GM12878 (cell line): ENCODE results near the gene MAB21L4. TPM values are rescaled to one million over a fixed set of nuclear protein-coding genes. Genes with fewer than 3 reads are reported as not detected.

ENCODE experiments used
- ATAC-seq: fragments of 200-7000 bp; cut with Tn5 transposase; 3 replicates; pipeline ENCODE4 v1.9.1; 2020; ENCODE audit warnings: mild to moderate bottlenecking, moderate library complexity
- BruUV-seq: library from RNA; stranded (reverse); fragments of 400-500 nt; replicated peaks from 2 replicates; lab custom pipeline; 2021; lab: Mats Ljungman, UMichigan
- CTCF ChIA-PET: fragments of 300-600 bp; sonication (Branson Sonifier 250); formaldehyde crosslinking; extraction: SDS; loops from one replicate; lab custom pipeline; 2021; ENCODE audit warnings: inconsistent platforms; lab: Yijun Ruan, JAX
- POLR2A ChIA-PET: fragments of 350-600 bp; formaldehyde crosslinking; extraction: SDS; loops from one replicate; lab custom pipeline; 2021; ENCODE audit warnings: inconsistent platforms; lab: Charles Lee
- RAD21 ChIA-PET: fragments of 300-600 bp; sonication (Branson Sonifier 250); formaldehyde crosslinking; loops from one replicate; lab custom pipeline; 2023; ENCODE audit warnings: antibody characterized with exemption; ENCODE audit not compliant: unreplicated experiment; lab: Charles Lee
- SMC1A ChIA-PET: fragments of 300-600 bp; sonication (Branson Sonifier 250); formaldehyde crosslinking; loops from one replicate; lab custom pipeline; 2023; ENCODE audit not compliant: unreplicated experiment, uncharacterized antibody; lab: Charles Lee
- DNase-seq: peaks from one replicate; pipeline ENCODE4 v3.0.0-alpha.2; 2011; ENCODE audit warnings: low read depth, low spot score
- FAIRE-seq: peaks from 3 replicates; lab custom pipeline; 2011; peaks lifted over from hg19 to GRCh38; lab: Jason Lieb, UNC
- H2AFZ ChIP-seq: 2 replicates; pipeline ENCODE4 v1.6.0; 2011; ENCODE audit warnings: low read depth, low read length, control low read depth; ENCODE audit not compliant: control insufficient read depth
- H3K27ac ChIP-seq: 2 replicates; pipeline ENCODE4 v1.5.1; 2011; ENCODE audit warnings: control low read depth; ENCODE audit not compliant: control insufficient read depth, insufficient read depth
- H3K27me3 ChIP-seq, 2 experiments: replicated peaks in 1 of 2; 2 replicates each; pipeline versions ENCODE4 v1.6.0 to v1.6.1; 2011; ENCODE audit warnings: low read length in 1 of 2; ENCODE audit not compliant: control insufficient read depth in 2 of 2, insufficient read depth in 2 of 2
- H3K36me3 ChIP-seq, 2 experiments: 2 replicates each; pipeline ENCODE4 v1.5.1; 2011; ENCODE audit warnings: low read length in 1 of 2; ENCODE audit not compliant: control insufficient read depth in 2 of 2, insufficient read depth in 2 of 2
- H3K4me1 ChIP-seq: 2 replicates; pipeline ENCODE4 v1.6.1; 2011; ENCODE audit warnings: mild to moderate bottlenecking, low read length, moderate library complexity, mixed read lengths; ENCODE audit not compliant: control insufficient read depth, insufficient read depth
- H3K4me2 ChIP-seq: 2 replicates; pipeline ENCODE4 v1.6.0; 2011; ENCODE audit warnings: control low read depth; ENCODE audit not compliant: control insufficient read depth, insufficient read depth
- H3K4me3 ChIP-seq: fragments of 200-600 bp; sonication (generic); 2 replicates; pipeline ENCODE4 v1.5.1; 2016
- H3K79me2 ChIP-seq: 2 replicates; pipeline ENCODE4 v1.6.0; 2011; ENCODE audit warnings: low read length; ENCODE audit not compliant: control insufficient read depth, insufficient read depth
- H3K9ac ChIP-seq: 2 replicates; pipeline ENCODE4 v1.8.0; 2011; ENCODE audit warnings: low read length, control low read depth, mixed read lengths; ENCODE audit not compliant: control insufficient read depth, insufficient read depth
- H3K9me3 ChIP-seq: replicated peaks from 3 replicates; pipeline ENCODE4 v1.5.1; 2011; ENCODE audit warnings: mild to moderate bottlenecking, low read length; ENCODE audit not compliant: control insufficient read depth, insufficient read depth
- H4K20me1 ChIP-seq: 2 replicates; pipeline ENCODE4 v1.6.0; 2011; ENCODE audit not compliant: control insufficient read depth, insufficient read depth
- BCLAF1 ChIP-seq: fragments of 450-650 bp; IDR thresholded peaks from 2 replicates; pipeline ENCODE4 v1.6.1; 2017; ENCODE audit warnings: antibody characterized with exemption, mild to moderate bottlenecking, moderate library complexity
- BMI1 ChIP-seq: fragments of 450-650 bp; IDR thresholded peaks from 2 replicates; pipeline ENCODE4 v1.6.1; 2016; ENCODE audit warnings: mild to moderate bottlenecking, moderate library complexity, borderline replicate concordance
- EED ChIP-seq: sonication (generic); IDR thresholded peaks from 2 replicates; pipeline ENCODE4 v1.6.1; 2016; ENCODE audit warnings: antibody characterized with exemption, low read depth
- EGR1 ChIP-seq, 2 experiments: IDR thresholded peaks; 1 replicate in 1 of 2; 2 replicates in 1 of 2; pipeline ENCODE4 v1.6.1; 2011 to 2012; ENCODE audit warnings: low read depth in 2 of 2, low read length in 2 of 2, borderline replicate concordance in 1 of 2, mild to moderate bottlenecking in 1 of 2, moderate library complexity in 1 of 2
- ESRRA ChIP-seq: IDR thresholded peaks from 2 replicates; pipeline ENCODE4 v1.6.1; 2012; ENCODE audit warnings: mild to moderate bottlenecking, low read length, improper control_type of control experiment
- FOXK2 ChIP-seq: fragments of 450-650 bp; IDR thresholded peaks from 2 replicates; pipeline ENCODE4 v1.6.1; 2017; ENCODE audit warnings: mild to moderate bottlenecking, moderate library complexity
- HDAC2 ChIP-seq: fragments of 200-600 bp; sonication (generic); IDR thresholded peaks from 2 replicates; pipeline ENCODE4 v1.6.1; 2017
- KLF5 ChIP-seq: fragments of 450-650 bp; IDR thresholded peaks from 2 replicates; pipeline ENCODE4 v1.6.1; 2014; ENCODE audit warnings: mild to moderate bottlenecking; ENCODE audit not compliant: partially characterized antibody
- MLLT1 ChIP-seq: fragments of 450-650 bp; IDR thresholded peaks from 2 replicates; pipeline ENCODE4 v1.6.1; 2016; ENCODE audit warnings: mild to moderate bottlenecking
- MXI1 ChIP-seq: fragments of 150-350 bp; IDR thresholded peaks from 2 replicates; pipeline ENCODE4 v1.6.1; 2011; ENCODE audit warnings: low read depth, mild to moderate bottlenecking, inconsistent platforms, low read length, improper control_type of control experiment
- NFYB ChIP-seq: IDR thresholded peaks from 2 replicates; pipeline ENCODE4 v1.6.1; 2011; ENCODE audit warnings: low read depth, mild to moderate bottlenecking, low read length, improper control_type of control experiment, moderate library complexity; ENCODE audit not compliant: insufficient read depth
- PAX5 ChIP-seq: IDR thresholded peaks from 2 replicates; pipeline ENCODE4 v1.6.1; 2011; ENCODE audit warnings: low read depth, low read length, borderline replicate concordance
- REST ChIP-seq: IDR thresholded peaks from 2 replicates; pipeline ENCODE4 v1.6.1; 2012; ENCODE audit warnings: mild to moderate bottlenecking, low read depth, low read length
- RFX5 ChIP-seq: IDR thresholded peaks from 2 replicates; pipeline ENCODE4 v1.6.1; 2011; ENCODE audit warnings: low read depth, low read length, improper control_type of control experiment
- TCF12 ChIP-seq: IDR thresholded peaks from 2 replicates; pipeline ENCODE4 v1.6.1; 2011; ENCODE audit warnings: low read depth, mild to moderate bottlenecking, low read length
- ZNF207 ChIP-seq: fragments of 450-650 bp; IDR thresholded peaks from 2 replicates; pipeline ENCODE4 v1.6.1; 2014; ENCODE audit warnings: antibody characterized with exemption, mild to moderate bottlenecking, borderline replicate concordance
- ZNF24 ChIP-seq: fragments of 450-650 bp; IDR thresholded peaks from 2 replicates; pipeline ENCODE4 v1.6.1; 2017; ENCODE audit warnings: antibody characterized with exemption, mild to moderate bottlenecking
- WGBS: methylation state at CpG from one replicate; pipeline ENCODE4 v1.1.6; 2016; ENCODE audit warnings: low lambda C conversion rate; ENCODE audit not compliant: insufficient replicate concordance, insufficient coverage; ENCODE audit errors: missing lambda C conversion rate; 5-methylcytosine and 5-hydroxymethylcytosine counted together
- in situ Hi-C: fragments of 300-500 bp; cut with MboI; formaldehyde crosslinking; loops from 9 replicates; pipeline ENCODE4 v1.14.3; 2018; ENCODE audit warnings: mixed read lengths
- intact Hi-C: fragments of 100-400 bp; cut with micrococcal nuclease; formaldehyde crosslinking; loops from one replicate; pipeline ENCODE4 v1.14.2; 2022; ENCODE audit not compliant: unreplicated experiment
- polyA plus RNA-seq, 11 experiments: library from polyadenylated mRNA; depleted of rRNA in 4 of 11; unstranded in 6 of 11; stranded (reverse) in 5 of 11; fragments of >200 nt; fragmentation: Nextera tagmentation in 4 of 11; fragmentation: Illumina TruSeq in 1 of 11; extraction: Ambion mirVana in 4 of 11; extraction: Trizol in 1 of 11; gene quantifications; 1 replicate in 1 of 11; 2 replicates in 10 of 11; pipeline versions ENCODE4 v1.2.1 to v1.2.3, GENCODE V29; 2011 to 2016; ENCODE audit warnings: inconsistent platforms in 2 of 11, missing spikeins in 2 of 11, low read depth in 1 of 11
- total RNA-seq, 4 experiments: library from RNA; depleted of rRNA in 3 of 4; stranded (reverse); fragments of >200 nt in 3 of 4; fragmentation: Illumina TruSeq in 1 of 4; extraction: Trizol in 1 of 4; gene quantifications; 2 replicates each; pipeline versions ENCODE4 v1.2.1 to v1.2.3, GENCODE V29; 2013 to 2021

Gene MAB21L4
- total and polyA plus RNA-seq, 10 of the 15 experiments (the other 5 are each of a cell fraction or from before 2014, with no cell fraction given), result 0.03 TPM; not detected in 9

- intact Hi-C loops, result no loop called here
- H3K79me2 ChIP-seq, result no peaks in the 10 kb centered on the region
- no peak for FAIRE-seq
- no peak for TF ChIP-seq NFYB
- no peak for TF ChIP-seq BCLAF1
- TF ChIP-seq BMI1, result no peak
- no peak for TF ChIP-seq EGR1 (IDR thresholded peaks at IDR 0.05; ENCODE audit: borderline replicate concordance in 1 of 2, low read depth in 2 of 2, low read length in 2 of 2)
- no peak for TF ChIP-seq RFX5
- no peak for TF ChIP-seq ESRRA
- TF ChIP-seq ZNF207, result no peak
- no peak for TF ChIP-seq KLF5
- no peak for TF ChIP-seq REST
- no peak for TF ChIP-seq PAX5
- no peak for TF ChIP-seq MLLT1
- no peak for TF ChIP-seq FOXK2
- no peak for TF ChIP-seq MXI1
- TF ChIP-seq EED, result no peak
- TF ChIP-seq HDAC2, result no peak
- no peak for TF ChIP-seq TCF12
- no peak for TF ChIP-seq ZNF24
Measured at GRCh38 chr2:240869109-240869955, 26.6 kb downstream of the MAB21L4 start.

More at GRCh38 chr2:240869109-240869955, 26.6 kb downstream of the MAB21L4 start:
- ChIA-PET SMC1A (no interaction called here), CTCF (no interaction called here), RAD21 (no interaction called here), POLR2A (no interaction called here)
- in situ Hi-C loops, result no loop called here
- H3K36me3 ChIP-seq, result no peaks in the 10 kb centered on the region
- 38% methylated on average over 25 of the region's 25 CpGs for WGBS
- no peak for DNase-seq
- H3K9me3 ChIP-seq, result no peaks in the 10 kb centered on the region
- no peak overlapping the region for H3K4me2 ChIP-seq
- no TSS peak for BruUV-seq
- no peak overlapping the region for H3K4me3 ChIP-seq
- no peak overlapping the region for H3K27ac ChIP-seq
- H4K20me1 ChIP-seq, result no peaks in the 10 kb centered on the region
- peaks cover 2 to 4% of the 10 kb centered on the region in 2 experiments; a peak in 3 of 4 replicates for H3K27me3 ChIP-seq
- no peak for ATAC-seq
- H2AFZ ChIP-seq, result no peak overlapping the region
- no peak overlapping the region for H3K9ac ChIP-seq
- H3K4me1 ChIP-seq, result no peaks in the 10 kb centered on the region
